SK-N-SH (cell line): Measurements from ENCODE around the gene NTRK3. TPM values are rescaled to one million over a fixed set of nuclear protein-coding genes. Genes with fewer than 3 reads are reported as not detected.

Experiments
- CTCF ChIA-PET: fragments of 300-600, 350-600 bp; formaldehyde crosslinking; extraction: SDS; loops from one replicate; lab custom pipeline; 2021; lab: Yijun Ruan, JAX
- POLR2A ChIA-PET: fragments of 350-600 bp; sonication (Branson Sonifier 250); formaldehyde crosslinking; extraction: SDS; loops from one replicate; lab custom pipeline; 2020; ENCODE audit warnings: antibody characterized with exemption, inconsistent platforms; lab: Yijun Ruan, JAX
- DNase-seq: peaks from one replicate; pipeline ENCODE4 v3.0.0; 2012
- H2AFZ ChIP-seq: fragments of 200-600 bp; sonication (generic); 2 replicates; pipeline ENCODE4 v1.8.1; 2016; ENCODE audit warnings: antibody characterized with exemption, mild to moderate bottlenecking, low read depth
- H3F3A ChIP-seq: fragments of 200-600 bp; sonication (generic); replicated peaks from 2 replicates; pipeline ENCODE3; 2016; ENCODE audit warnings: antibody characterized with exemption, mild to moderate bottlenecking; ENCODE audit not compliant: insufficient read depth
- H3K27ac ChIP-seq, 2 experiments: fragments of 200-500 bp in 1 of 2; fragments of 200-600 bp in 1 of 2; sonication (Bioruptor generic) in 1 of 2; sonication (generic), shearing (Covaris generic) in 1 of 2; 2 replicates each; pipeline versions ENCODE4 v1.5.1 to v1.6.1; 2014 to 2016; ENCODE audit warnings: low read depth in 2 of 2, inconsistent platforms in 1 of 2, low read length in 1 of 2, mild to moderate bottlenecking in 1 of 2, mixed read lengths in 1 of 2
- H3K27me3 ChIP-seq: fragments of 200-600 bp; sonication (generic), shearing (Covaris generic); 2 replicates; pipeline ENCODE4 v1.6.1; 2016; ENCODE audit warnings: mixed run types; ENCODE audit not compliant: insufficient read depth
- H3K36me3 ChIP-seq, 2 experiments: fragments of 200-500 bp in 1 of 2; fragments of 200-600 bp in 1 of 2; sonication (Bioruptor generic) in 1 of 2; sonication (generic) in 1 of 2; replicated peaks in 1 of 2; 2 replicates each; pipeline versions ENCODE3 to v1.5.1; 2014 to 2016; ENCODE audit warnings: low read length in 1 of 2, mild to moderate bottlenecking in 1 of 2; ENCODE audit not compliant: insufficient read depth in 2 of 2, control insufficient read depth in 1 of 2
- H3K4me1 ChIP-seq, 2 experiments: fragments of 200-500 bp in 1 of 2; fragments of 200-600 bp in 1 of 2; sonication (Bioruptor generic) in 1 of 2; sonication (generic), shearing (Covaris generic) in 1 of 2; 2 replicates each; pipeline versions ENCODE4 v1.5.1 to v1.6.1; 2014 to 2016; ENCODE audit warnings: low read depth in 1 of 2, low read length in 1 of 2, mixed run types in 1 of 2; ENCODE audit not compliant: insufficient read depth in 2 of 2, control insufficient read depth in 1 of 2
- H3K4me2 ChIP-seq: fragments of 200-600 bp; sonication (generic), shearing (Covaris generic); 2 replicates; pipeline ENCODE4 v1.6.1; 2017; ENCODE audit warnings: mixed run types
- H3K4me3 ChIP-seq, 2 experiments: fragments of 200-500 bp in 1 of 2; fragments of 200-600 bp in 1 of 2; sonication (Bioruptor generic) in 1 of 2; sonication (generic), shearing (Covaris generic) in 1 of 2; 2 replicates each; pipeline versions ENCODE4 v1.5.1 to v1.8.1; 2014 to 2016; ENCODE audit warnings: low read depth in 2 of 2, inconsistent platforms in 1 of 2, low read length in 1 of 2, mild to moderate bottlenecking in 1 of 2, mixed read lengths in 1 of 2, moderate library complexity in 1 of 2
- H3K79me2 ChIP-seq: fragments of 200-600 bp; sonication (generic); 2 replicates; pipeline ENCODE4 v1.8.1; 2017; ENCODE audit warnings: mild to moderate bottlenecking; ENCODE audit not compliant: insufficient read depth
- H3K9ac ChIP-seq: fragments of 200-600 bp; sonication (generic); 2 replicates; pipeline ENCODE4 v1.6.1; 2017; ENCODE audit warnings: mixed run types
- H3K9me2 ChIP-seq: fragments of 200-600 bp; sonication (generic); 2 replicates; pipeline ENCODE4 v1.6.1; 2017; ENCODE audit warnings: mixed run types
- H3K9me3 ChIP-seq: fragments of 200-600 bp; sonication (generic); 2 replicates; pipeline ENCODE4 v1.6.1; 2017; ENCODE audit warnings: mixed run types, mild to moderate bottlenecking, moderate library complexity
- H4K20me1 ChIP-seq: fragments of 200-600 bp; sonication (generic); 2 replicates; pipeline ENCODE4 v1.6.1; 2017; ENCODE audit warnings: mild to moderate bottlenecking, mixed run types; ENCODE audit not compliant: insufficient read depth
- CHD2 ChIP-seq: fragments of 150-350 bp; IDR thresholded peaks from 2 replicates; pipeline ENCODE4 v1.6.1; 2018; ENCODE audit warnings: low read length; ENCODE audit not compliant: partially characterized antibody
- EZH2phosphoT487 ChIP-seq: fragments of 200-600 bp; sonication (generic); IDR thresholded peaks from 2 replicates; pipeline ENCODE4 v1.6.1; 2017; ENCODE audit warnings: low read depth, mixed run types, mild to moderate bottlenecking, antibody characterized with exemption, moderate library complexity, borderline replicate concordance
- FOSL2 ChIP-seq: IDR thresholded peaks from 2 replicates; pipeline ENCODE4 v1.4.0; 2012; ENCODE audit warnings: low read depth, mild to moderate bottlenecking, moderate library complexity, borderline replicate concordance
- IRF3 ChIP-seq: fragments of 150-350 bp; IDR thresholded peaks from 2 replicates; pipeline ENCODE4 v1.6.1; 2016; ENCODE audit warnings: mild to moderate bottlenecking, low read depth, low read length
- JUND ChIP-seq: IDR thresholded peaks from 2 replicates; pipeline ENCODE4 v1.4.0; 2012
- MAX ChIP-seq: IDR thresholded peaks from 2 replicates; pipeline ENCODE4 v1.4.0; 2012; ENCODE audit warnings: low read depth
- POLR2AphosphoS5 ChIP-seq: IDR thresholded peaks from 2 replicates; pipeline ENCODE4 v1.6.1; 2012; ENCODE audit warnings: low read depth, low read length
- RCOR1 ChIP-seq: fragments of 150-350 bp; IDR thresholded peaks from 2 replicates; pipeline ENCODE4 v1.6.1; 2017; ENCODE audit warnings: antibody characterized with exemption, low read length
- REST ChIP-seq: IDR thresholded peaks from 2 replicates; pipeline ENCODE4 v1.6.1; 2012; ENCODE audit warnings: mild to moderate bottlenecking, low read depth, low read length, moderate library complexity
- RFX5 ChIP-seq: IDR thresholded peaks from 2 replicates; pipeline ENCODE4 v1.6.1; 2012; ENCODE audit warnings: mild to moderate bottlenecking, improper control_type of control experiment, low read length
- RXRA ChIP-seq: IDR thresholded peaks from 2 replicates; pipeline ENCODE4 v1.4.0; 2012; ENCODE audit warnings: low read depth, mild to moderate bottlenecking, borderline replicate concordance
- SMC3 ChIP-seq: IDR thresholded peaks from 2 replicates; pipeline ENCODE4 v1.6.1; 2012; ENCODE audit warnings: low read depth, low read length, improper control_type of control experiment
- TAF1 ChIP-seq: IDR thresholded peaks from 2 replicates; pipeline ENCODE4 v1.6.1; 2012; ENCODE audit warnings: low read depth, mild to moderate bottlenecking, low read length, moderate library complexity, borderline replicate concordance
- TCF12 ChIP-seq: IDR thresholded peaks from 2 replicates; pipeline ENCODE4 v1.4.0; 2012
- USF1 ChIP-seq: IDR thresholded peaks from 2 replicates; pipeline ENCODE4 v1.4.0; 2012; ENCODE audit warnings: low read depth, borderline replicate concordance
- USF2 ChIP-seq: fragments of 150-350 bp; IDR thresholded peaks from 2 replicates; pipeline ENCODE4 v1.6.1; 2017; ENCODE audit warnings: antibody characterized with exemption, low read length, low read depth, borderline replicate concordance
- YY1 ChIP-seq: IDR thresholded peaks from 2 replicates; pipeline ENCODE4 v1.4.0; 2012; ENCODE audit warnings: low read depth, mild to moderate bottlenecking
- ZBTB33 ChIP-seq: IDR thresholded peaks from 2 replicates; pipeline ENCODE4 v1.4.0; 2012; ENCODE audit warnings: low read depth, borderline replicate concordance
- WGBS: methylation state at CpG from one replicate; pipeline ENCODE4 v1.1.6; 2017; ENCODE audit warnings: low lambda C conversion rate; 5-methylcytosine and 5-hydroxymethylcytosine counted together
- polyA plus RNA-seq, 3 experiments: library from polyadenylated mRNA; depleted of rRNA; stranded (reverse); fragments of >200 nt; gene quantifications; 2 replicates each; pipeline ENCODE4 v1.2.3, GENCODE V29; 2012

The NTRK3 gene
- polyA plus RNA-seq, 1 of the 3 experiments (the other 2 are of a cell fraction): 2.6 TPM

- Histone ChIP-seq H3K27ac (no peak overlapping the region), H3K4me2 (no peak overlapping the region), H3K9me2 (no peaks in the 10 kb centered on the region), H4K20me1 (no peaks in the 10 kb centered on the region), H3K4me3 (no peak overlapping the region), H3K36me3 (no peaks in the 10 kb centered on the region), H3K4me1 (no peaks in the 10 kb centered on the region; a peak in 1 of 4 replicates), H2AFZ (no peak overlapping the region), H3K9me3 (no peaks in the 10 kb centered on the region), H3K27me3 (no peaks in the 10 kb centered on the region), H3F3A (no peaks in the 10 kb centered on the region), H3K9ac (no peak overlapping the region), H3K79me2 (no peaks in the 10 kb centered on the region)
- ChIA-PET POLR2A (no interaction called here), CTCF (interaction anchor here (0.6 kb wide), 1 partner anchor 856 kb away, joined by 3 read pairs; no protein-coding TSS in a partner anchor)
- DNase-seq: no peak
- TF ChIP-seq RXRA (no peak), TAF1 (no peak), USF2 (no peak), USF1 (no peak), TCF12 (no peak), POLR2AphosphoS5 (no peak), RFX5 (no peak), SMC3 (no peak), CHD2 (no peak), IRF3 (no peak), JUND (no peak), YY1 (no peak), MAX (no peak), RCOR1 (no peak), FOSL2 (no peak), EZH2phosphoT487 (no peak), ZBTB33 (no peak), REST (no peak)
- 12% methylated on average over 3 of the region's 3 CpGs for WGBS
Observed at GRCh38 chr15:88067331-88067685, 189.2 kb downstream of the NTRK3 start.
